Suppressor macrophage (primary cell): ENCODE measurements around the gene CKMT1B.
"Not testable (repeated sequence)": the region's sequence is repeated elsewhere in the genome, so short reads cannot be mapped to it uniquely, and the experiment has no call there.

ENCODE experiments used
- DNase-seq, 4 experiments: peaks; one replicate each; pipeline ENCODE4 v3.0.0-alpha.2; 2020 to 2022
- total RNA-seq, 17 experiments: gene quantifications; one replicate each; lab custom pipeline; 2026; ENCODE audit warnings: mixed read lengths in 6 of 17, inconsistent platforms in 3 of 17; lab: John Stamatoyannopoulos, UW

The CKMT1B gene
- total RNA-seq: 0 to 0.99 (median 0) reads per million in 17 experiments

DNA sequence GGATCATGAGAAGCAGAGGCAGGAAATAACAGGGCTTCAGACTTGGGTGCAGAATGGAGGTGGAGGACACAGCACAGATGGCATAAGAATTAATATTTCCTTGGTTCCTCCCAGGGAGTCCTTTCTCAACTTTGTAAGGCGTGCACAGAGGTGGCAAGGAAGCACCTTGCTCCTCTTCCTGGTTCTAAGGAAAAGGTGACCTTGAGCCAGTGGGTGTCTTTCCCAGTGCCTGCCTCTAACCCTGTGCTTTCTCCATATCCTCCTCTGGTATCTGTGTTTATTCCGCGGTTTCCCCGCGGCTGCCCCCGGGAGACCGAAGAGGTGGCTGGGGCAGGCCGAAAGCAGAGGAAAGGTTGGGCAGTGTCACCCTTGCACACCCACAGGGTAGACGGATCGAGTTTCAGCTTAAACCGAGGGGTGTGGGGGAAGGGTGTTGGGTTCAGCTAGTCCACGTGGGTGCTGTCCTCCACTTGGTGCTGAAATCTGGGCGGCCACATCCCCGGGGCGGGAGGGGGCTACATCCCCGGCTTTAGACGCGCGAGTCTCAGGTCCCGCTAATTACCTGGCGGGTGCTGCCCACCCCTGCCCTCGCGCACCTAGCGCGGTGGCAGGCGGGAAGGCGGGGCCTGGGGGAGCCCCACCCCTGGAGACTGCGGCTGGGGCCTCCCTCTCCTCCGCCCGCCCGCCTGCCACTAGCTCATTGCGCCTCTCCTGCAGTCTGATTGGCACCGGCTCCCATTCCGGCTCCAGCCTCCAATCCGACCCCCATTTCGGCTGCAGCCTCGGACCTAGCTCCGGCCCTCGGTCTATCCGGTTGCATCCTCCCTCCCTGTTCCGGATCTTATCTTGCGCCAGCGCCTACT, at the start of gene CKMT1B:
TSS of gene CKMT1B (plus strand) at position 700 of the 863 bp plus-strand sequence. CDS start 192 bp downstream, outside the sequence.
- DNase-seq: not testable (repeated sequence)

DNA sequence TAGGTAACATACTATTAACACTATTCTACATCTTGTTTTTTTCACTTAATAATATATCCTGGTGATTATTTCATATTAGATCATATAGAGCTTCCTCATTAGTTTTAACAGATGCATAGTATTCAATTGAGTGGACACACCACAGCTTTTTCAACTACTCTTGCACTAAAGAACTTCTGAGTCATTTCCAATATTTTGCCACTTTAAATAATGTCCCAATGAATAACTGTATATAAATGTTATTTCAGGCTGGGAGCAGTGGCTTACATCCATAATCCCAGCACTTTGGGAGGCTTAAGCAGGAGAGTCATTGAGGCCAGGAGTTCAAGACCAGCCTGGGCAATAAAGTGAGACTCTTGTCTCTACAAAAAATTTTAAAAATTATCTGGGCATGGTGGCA, 49.6 kb upstream of the CKMT1B start:
- no peak for DNase-seq

DNA sequence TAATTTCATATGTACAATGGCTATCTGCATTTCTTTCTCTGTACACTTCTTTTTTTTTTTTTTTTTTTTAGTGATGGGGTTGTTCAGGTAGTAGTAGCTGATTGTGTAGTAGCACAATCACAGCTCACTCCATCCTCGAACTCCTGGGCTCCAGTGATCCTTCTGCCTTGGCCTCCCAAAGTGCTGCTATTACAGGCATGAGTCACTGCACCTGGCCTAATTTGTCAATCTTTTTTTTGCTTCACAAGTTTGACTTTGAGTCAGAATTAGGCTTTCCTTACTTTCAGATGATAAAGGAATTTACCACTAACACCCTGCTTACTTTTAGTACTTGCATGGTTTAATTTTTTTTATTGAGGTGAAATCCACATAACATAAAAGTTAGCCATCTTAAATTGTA, 48.4 kb upstream of the CKMT1B start:
- DNase-seq: no peak

DNA sequence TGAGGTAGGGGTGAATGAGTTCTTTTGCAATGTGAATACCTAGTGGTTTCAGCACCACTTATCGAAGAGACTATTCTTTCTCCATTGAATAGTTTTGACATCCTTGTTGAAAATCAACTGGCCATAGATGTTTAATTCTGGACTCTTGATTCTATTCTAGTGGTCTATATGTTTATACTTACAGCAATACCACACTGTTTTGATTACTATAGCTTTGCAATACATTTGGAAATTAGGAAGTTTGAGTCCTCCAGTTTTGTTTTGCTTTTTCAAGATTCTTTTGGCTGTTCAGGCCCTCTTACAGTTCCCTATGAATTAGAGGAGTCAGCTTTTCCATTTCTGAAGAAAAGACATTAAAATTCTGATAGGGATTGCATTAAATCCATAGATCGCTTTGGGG, 46.3 kb upstream of the CKMT1B start:
- DNase-seq: no peak

DNA sequence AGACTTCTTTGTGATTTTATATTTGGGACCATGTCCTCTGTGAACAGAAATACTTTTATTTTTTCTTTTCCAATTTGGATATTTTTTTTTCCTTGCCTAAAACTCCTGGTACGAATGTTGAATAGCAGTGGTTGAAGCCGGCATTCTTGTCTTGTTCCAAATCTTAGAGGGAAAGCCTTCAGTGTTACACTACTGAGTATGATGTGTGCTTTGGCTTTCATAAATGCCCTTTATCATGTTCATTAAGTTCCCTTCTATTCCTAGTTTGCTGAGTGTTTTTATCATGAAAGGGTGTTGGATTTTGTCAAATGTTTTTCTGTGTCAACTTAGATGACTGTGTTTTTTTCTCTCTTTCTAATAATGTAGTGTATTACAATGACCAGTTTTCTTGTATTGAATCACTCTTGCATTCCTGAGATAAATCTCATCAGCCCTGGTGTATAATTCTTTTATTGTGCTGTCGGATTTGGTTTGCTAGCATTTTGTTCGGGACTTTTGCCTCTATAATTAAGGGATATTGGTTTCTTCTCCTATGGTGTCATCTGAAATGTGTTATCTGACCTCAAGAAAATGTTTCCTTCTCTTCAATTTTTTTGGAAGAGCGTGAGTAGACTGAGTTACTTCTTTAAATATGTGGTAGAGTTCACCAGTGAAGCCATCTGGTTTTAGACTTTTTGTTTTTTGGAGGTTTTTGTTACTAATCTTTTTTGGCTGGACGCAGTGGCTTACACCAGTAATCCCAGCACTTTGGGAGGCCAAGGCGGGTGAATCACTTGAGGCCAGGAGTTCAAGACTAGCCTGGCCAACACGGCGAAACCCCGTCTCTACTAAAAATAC, 43.1 kb upstream of the CKMT1B start:
- DNase-seq: no peak

DNA sequence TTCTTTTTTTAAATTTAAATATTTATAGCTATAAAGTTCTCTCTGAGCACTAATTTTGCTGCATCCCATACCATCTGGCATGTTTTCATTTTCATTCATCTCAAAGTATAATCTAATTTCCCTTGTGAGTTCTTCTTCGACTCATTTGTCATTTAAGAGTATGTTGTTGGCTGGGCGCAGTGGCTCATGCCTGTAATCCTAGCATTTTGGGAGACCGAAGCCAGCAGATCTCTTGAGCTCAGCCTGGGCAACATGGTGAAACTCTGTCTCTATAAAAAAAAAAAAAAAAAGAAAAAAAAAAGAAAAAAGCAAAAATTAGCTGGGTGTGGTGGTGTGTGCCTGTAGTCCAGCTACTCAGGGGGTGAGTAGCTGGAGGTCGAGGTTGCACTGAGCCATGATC, 41.6 kb upstream of the CKMT1B start:
- DNase-seq: no peak

DNA sequence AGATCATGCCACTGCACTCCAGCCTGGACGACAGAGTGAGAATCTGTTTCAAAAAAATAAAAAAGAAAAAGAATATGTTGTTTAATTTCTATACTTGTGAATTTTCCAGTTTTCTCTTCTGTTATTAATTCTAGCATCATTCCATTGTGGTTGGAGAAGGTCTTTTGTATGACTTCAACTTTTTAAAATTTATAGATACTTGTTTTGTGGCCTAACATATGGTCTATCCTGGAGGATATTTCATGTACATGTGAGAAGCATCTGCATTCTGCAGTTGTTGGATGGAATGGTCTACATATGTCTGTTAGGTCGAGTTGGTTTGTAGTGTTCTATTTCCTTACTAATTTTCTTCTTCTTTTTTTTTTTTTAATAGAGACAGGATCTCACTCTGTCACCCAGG, 40.8 kb upstream of the CKMT1B start:
- DNase-seq: no peak

DNA sequence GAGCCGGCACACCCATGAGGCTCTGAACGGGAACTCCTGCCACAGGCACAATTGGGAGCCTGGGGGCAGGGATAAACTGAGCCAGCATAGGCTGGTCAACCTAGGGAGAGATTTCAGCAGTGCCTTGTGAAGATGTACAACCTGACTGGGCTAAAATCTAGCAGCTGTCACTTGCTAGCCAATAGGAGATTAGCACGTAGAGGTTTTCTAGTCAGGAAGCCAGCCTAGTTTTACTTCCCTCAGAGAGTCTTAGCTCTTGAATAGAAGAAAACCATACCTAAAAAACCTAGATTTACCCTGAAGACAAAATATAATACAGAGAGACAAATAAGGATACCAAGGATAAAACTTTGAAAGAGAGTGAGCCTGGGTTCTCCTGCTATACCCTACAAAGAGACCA, 31.1 kb upstream of the CKMT1B start:
- DNase-seq: not testable (repeated sequence)

DNA sequence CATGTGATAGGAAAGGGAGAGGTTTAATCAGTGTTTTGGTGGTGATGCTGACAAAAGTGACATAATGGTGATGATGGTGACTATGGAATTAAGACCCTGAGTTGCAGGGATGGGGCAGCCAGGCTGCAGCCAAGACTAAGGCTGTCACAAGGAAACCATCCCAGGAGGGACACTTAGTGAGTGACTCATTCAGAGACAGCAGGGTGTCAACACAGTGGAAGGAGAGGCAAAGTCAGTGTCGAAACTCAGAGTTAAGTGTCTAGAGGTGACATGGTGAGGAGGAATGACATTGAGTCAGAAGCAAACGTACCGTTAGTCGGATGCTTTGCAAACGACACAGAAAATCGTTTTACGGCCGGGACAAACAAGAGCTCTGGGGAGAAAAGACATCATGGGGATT, 30.0 kb upstream of the CKMT1B start:
- not testable (repeated sequence) for DNase-seq

DNA sequence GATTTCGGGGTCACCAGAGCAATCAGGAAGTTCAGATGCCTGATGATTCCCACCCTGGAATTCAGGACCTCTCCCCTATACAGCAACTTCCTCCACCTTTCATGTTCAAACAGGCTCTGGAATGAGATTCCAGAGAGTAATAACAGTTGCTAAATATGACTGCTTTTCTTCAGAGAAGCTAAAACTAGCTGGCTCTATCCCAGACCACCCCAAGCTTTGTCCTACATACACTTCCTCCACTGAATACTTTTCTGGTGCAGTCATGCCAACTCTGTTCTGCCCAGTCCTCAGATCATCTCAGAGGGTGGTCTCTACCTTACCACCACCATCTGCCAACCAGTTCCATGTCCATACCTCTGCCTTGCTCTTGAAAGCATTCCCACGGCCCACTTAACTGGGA, 27.2 kb upstream of the CKMT1B start:
- not testable (repeated sequence) for DNase-seq

DNA sequence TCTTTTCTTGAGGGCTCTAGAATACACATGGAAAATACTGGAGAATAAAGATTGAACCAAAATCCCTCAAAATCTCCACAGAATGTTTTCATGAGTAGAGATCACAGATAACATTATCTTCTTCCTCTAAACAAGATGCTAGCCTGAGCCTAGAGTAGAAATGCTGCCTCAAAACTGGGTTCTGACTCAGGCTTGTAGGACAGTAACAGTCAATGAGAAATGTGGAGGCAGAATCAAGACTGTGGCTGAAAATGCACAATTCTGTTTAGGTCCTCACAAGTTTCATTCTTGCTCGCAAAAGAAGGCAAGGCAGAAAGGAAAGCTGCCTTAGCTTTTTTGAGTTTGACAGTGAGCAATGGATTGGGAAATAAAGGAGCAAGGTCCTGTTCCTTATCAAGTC, 19.2 kb upstream of the CKMT1B start:
- not testable (repeated sequence) for DNase-seq

DNA sequence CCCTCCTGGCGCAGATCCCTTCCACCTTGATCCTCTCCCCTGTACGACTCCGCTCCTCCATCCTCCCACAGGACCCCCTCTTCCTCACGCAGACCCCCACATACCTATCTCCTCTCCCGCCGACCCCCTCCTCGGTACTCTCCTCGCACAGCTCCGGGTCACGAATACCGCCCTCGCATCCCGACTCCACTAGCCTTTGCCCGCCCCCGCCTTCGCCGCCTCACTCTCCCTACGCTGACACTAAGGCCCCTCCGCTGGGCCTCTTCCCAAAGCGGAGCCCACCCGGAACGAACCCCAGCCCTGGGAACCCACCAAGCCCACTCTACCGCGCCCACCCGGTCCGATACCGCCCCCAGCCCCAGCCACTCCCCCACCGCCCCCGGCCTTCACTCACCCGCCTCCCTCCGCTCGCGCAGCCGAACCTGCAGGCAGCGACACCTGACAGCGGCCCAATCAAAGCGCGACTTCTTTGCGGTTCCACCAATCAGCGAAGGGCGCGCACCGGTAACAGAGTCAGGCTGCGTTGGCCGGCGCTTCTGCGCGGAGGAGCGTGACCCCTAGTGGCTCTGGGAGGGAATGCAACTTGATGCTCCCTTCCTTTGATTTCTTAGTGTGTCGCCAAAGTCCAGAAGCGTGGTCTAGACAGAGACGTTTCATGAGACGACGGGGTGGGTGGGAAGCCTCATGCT, 3.9 kb upstream of the CKMT1B start, which contains the start of gene PPIP5K1:
TSS of gene PPIP5K1 (minus strand) at position 431 of the 689 bp plus-strand sequence. CDS start 5,704 bp downstream, outside the sequence.
- DNase-seq: not testable (repeated sequence)

DNA sequence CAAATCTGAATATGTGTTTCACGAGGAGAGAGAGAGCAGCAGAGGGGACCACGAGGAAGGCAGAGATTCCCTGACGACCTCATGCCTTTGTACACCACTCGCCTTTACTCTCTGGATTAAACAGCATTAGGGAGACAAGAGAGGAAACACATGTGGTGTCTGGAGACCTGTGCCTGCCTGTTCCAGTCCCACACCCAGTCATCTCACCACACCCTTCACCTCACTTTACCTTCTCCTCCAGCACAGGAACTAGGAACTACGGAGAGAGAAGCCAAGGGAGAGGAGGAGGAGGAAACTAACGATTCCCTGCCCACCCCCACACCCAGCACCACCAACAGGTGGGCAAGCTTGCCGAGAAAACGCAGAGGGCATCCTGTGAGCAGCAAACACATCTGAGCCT, 986 bp upstream of the CKMT1B start:
- DNase-seq: not testable (repeated sequence)

DNA sequence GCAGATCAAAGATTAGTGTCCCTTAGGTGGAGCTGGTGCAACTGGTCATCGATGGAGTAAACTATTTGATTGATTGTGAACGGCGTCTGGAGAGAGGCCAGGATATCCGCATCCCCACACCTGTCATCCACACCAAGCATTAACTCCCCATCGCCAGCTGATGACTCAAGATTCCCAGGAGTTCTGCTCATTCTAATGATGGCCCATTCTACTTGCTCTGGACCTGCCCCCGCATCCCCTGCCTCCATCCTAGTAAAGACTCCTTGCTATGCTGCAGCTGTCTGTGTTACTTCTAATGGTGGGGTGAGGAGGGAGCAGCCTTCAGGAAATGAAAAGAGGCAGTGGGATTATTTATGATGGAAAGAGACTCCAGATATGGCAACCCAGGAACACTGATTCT, 5.3 kb downstream of the CKMT1B start:
- DNase-seq: not testable (repeated sequence)

DNA sequence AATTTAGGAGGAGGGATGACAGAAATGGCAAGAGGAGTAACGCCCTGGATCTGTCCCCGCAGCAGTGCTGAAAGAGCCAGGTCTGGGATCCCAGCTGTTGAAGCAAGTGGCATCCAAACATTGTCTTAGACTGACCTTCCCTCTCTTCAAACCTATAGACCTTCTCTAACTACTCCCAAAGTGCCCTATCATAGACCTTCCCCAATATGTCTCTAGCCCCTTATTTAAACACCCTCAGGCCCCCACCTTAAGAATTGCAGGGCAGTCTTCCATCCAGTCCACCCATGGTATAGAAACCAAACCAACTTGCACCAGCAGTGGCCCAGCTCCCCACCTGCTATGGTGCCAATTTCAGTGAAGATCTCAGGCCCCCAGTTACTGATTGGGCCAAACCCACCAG, 6.4 kb downstream of the CKMT1B start:
- not testable (repeated sequence) for DNase-seq

DNA sequence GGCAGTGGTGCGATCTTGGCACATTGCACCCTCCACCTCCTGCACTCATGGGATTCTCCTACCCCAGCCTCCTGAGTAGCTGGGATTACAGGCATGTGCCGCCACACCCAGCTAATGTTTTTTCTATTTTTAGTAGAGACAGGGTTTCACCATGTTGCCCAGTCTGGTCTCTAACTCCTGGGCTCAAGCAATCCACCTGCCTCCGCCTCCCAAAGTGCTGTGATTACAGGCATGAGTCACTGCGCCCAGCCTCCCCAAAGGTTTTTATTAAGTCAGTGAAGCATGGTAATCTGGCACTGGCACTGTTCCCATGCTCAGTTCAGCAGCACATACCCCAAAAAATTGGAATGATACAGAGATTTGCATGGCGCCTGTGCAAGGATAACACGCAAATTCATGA, 8.4 kb downstream of the CKMT1B start:
- not testable (repeated sequence) for DNase-seq

DNA sequence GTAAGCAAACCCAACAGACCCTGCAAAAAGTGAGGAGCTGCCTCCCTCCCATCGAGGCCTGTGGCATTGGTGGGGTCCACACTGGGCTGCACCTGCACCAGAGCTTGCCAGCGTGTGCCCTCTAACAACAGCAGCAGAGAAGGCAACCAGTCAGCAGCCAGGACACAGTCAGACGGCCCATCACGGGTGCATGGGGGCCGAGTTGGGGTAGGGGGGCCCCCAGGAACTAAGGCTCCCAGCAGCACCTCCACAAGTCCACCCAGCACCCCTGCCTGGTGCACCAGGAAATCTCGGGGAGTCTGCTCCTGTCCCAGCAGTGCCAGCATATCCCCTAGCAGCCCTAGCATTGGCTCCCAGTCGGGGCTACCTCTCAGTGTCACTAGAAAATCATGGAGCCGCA, 23.9 kb downstream of the CKMT1B start:
- not testable (repeated sequence) for DNase-seq

DNA sequence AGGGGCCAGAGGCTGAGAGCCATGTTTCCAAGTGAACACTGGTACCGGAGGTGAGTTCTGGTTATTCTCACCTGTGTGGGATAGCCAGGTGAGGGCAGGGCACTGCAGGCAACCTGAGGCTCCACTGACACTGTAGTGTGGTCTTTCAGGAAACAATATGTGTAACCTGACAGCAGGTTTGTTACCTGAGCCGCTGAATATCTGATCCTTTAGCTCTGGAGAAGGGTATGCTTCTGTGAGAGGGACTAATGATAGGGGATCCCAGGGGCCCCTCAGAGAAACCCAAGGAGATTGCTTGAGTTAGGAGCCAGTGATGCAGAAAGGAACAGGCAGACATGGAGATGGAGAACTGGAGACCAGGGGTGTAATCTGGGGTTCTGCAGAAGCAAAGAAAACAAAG, 24.9 kb downstream of the CKMT1B start, which contains the start of gene STRC:
TSS of gene STRC (minus strand) at position 101 of the 400 bp plus-strand sequence. CDS start at position 23, 78 bp downstream.
- not testable (repeated sequence) for DNase-seq

DNA sequence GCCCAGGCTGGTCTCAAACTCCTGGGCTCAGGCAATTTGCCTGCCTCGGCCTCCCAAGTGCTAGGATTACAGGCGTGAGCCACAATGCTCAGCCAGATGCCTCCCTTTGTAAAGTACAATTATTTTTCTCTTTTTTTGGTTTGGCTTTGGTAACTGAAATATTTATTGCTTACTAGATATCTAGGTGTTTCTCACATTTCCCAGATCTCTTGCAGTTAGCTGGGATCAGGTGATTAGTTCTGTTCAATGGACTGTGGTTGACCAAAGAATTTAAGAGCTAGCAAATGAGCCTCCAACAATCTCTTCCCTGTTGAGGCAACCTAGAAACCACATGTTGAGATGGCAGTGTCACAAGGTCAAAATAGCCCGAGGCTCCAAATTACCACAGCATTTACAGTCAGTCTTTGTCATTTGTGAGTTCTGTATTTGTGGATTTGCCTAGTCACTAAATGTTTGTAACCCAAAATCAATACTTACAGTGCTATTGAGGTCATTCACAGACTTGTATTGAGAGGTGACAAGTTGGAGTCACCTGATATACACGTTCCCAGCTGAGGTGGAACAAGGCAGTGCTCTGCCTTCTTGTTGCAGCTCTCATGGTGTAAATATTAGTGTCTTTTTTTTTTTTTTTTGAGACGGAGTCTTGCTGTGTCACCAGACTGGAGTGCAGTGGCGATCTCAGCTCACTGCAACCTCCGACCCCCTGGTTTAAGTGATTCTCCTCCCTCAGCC, 28.4 kb downstream of the CKMT1B start:
- DNase-seq: not testable (repeated sequence)

DNA sequence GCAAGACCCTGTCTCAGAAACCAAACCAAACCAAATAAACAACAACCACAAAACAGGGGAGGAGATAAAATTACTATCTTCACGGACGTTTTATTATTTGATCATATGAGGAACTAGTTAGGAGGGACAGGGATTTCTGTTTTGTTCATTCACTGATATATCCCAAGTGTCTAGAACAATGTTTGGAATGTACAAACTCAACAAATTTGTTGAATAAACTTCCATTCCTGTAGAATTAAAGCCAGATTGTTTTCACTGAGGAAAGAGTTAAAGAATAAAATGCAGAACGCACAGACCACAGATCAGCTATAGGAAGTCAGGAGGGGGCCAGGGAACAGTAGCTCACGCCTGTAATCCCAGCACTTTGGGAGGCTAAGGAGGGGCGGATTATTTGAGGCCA, 31.3 kb downstream of the CKMT1B start:
- DNase-seq: no peak

DNA sequence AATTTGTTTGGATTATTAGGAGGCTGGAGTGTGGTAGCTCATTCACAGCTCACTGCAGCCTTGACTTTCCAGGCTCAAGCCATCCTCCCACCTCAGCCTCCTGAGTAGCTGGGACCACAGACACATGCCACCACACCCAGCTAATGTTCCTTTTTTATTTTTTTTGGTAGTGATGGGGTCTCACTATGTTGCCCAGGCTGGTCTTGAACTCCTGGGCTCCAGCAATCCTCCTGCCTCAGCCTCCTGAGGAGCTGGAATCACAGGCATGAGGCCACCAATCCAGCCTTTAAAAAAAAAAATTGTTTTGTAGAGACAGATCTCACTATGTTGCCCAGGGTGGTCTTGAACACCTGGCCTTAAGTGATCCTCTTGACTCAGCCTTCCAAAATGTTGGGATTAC, 33.1 kb downstream of the CKMT1B start:
- not testable (repeated sequence) for DNase-seq
